HepG2 (cell line): Measurements from ENCODE around the gene PRICKLE2. TPM values are rescaled to one million over a fixed set of nuclear protein-coding genes. Genes with fewer than 3 reads are reported as not detected.

Experiments used
- ATAC-seq: fragments of 200-7000 bp; cut with Tn5 transposase; 3 replicates; pipeline ENCODE4 v1.9.1; 2020; ENCODE audit warnings: mild to moderate bottlenecking, moderate library complexity
- BruUV-seq: library from RNA; stranded (reverse); fragments of 400-500 nt; replicated peaks from 2 replicates; lab custom pipeline; 2021; lab: Mats Ljungman, UMichigan
- CTCF ChIA-PET: fragments of 300-600 bp; formaldehyde crosslinking; extraction: SDS; loops from one replicate; lab custom pipeline; 2021; ENCODE audit warnings: low total read pairs, inconsistent platforms, low intra/inter-chr PET ratio; lab: Yijun Ruan, JAX
- POLR2A ChIA-PET: fragments of 350-600 bp; sonication (Branson Sonifier 250); formaldehyde crosslinking; loops from one replicate; lab custom pipeline; 2020; ENCODE audit warnings: antibody characterized with exemption, inconsistent platforms; lab: Yijun Ruan, JAX
- DNase-seq: peaks from one replicate; pipeline ENCODE4 v3.0.0-alpha.2; 2015; ENCODE audit warnings: low spot score
- FAIRE-seq: peaks from 3 replicates; lab custom pipeline; 2011; peaks lifted over from hg19 to GRCh38; lab: Jason Lieb, UNC
- H2AFZ ChIP-seq: one replicate; pipeline ENCODE4 v1.6.1; 2011; ENCODE audit warnings: low read length, inconsistent platforms
- H3K27ac ChIP-seq: fragments of 300-600 bp; 3 replicates; pipeline ENCODE4 v1.8.0; 2011; ENCODE audit warnings: mixed run types, mild to moderate bottlenecking, mixed read lengths, low read length, inconsistent platforms; ENCODE audit not compliant: insufficient read depth; ENCODE audit errors: extremely low read length
- H3K27me3 ChIP-seq, 2 experiments: fragments of 200-600 bp in 1 of 2; 2 replicates in 1 of 2; 3 replicates in 1 of 2; pipeline versions ENCODE4 v1.6.0 to v1.8.0; 2011; ENCODE audit warnings: low read length in 2 of 2, mild to moderate bottlenecking in 2 of 2, moderate library complexity in 2 of 2, inconsistent platforms in 1 of 2; ENCODE audit not compliant: insufficient read depth in 2 of 2, control insufficient read depth in 1 of 2
- H3K36me3 ChIP-seq, 2 experiments: fragments of 200-600 bp in 1 of 2; replicated peaks in 1 of 2; 2 replicates in 1 of 2; 3 replicates in 1 of 2; pipeline versions ENCODE4 v1.5.1 to v1.8.0; 2011; ENCODE audit warnings: low read length in 2 of 2, inconsistent platforms in 1 of 2; ENCODE audit not compliant: insufficient read depth in 2 of 2, control insufficient read depth in 1 of 2
- H3K4me1 ChIP-seq: 2 replicates; pipeline ENCODE4 v1.5.1; 2012; ENCODE audit warnings: low read length, inconsistent platforms; ENCODE audit not compliant: insufficient read depth
- H3K4me2 ChIP-seq: 2 replicates; pipeline ENCODE4 v1.6.0; 2011; ENCODE audit warnings: low read depth, low read length, inconsistent platforms
- H3K4me3 ChIP-seq, 3 experiments: fragments of 200-600 bp in 1 of 3; sonication (generic), shearing (Covaris generic) in 1 of 3; replicated peaks in 1 of 3; 2 replicates each; pipeline ENCODE4 v1.5.1; 2011 to 2016; ENCODE audit warnings: low read length in 3 of 3, inconsistent platforms in 2 of 3, low read depth in 2 of 3, mild to moderate bottlenecking in 2 of 3, control low read depth in 1 of 3, mixed read lengths in 1 of 3; ENCODE audit not compliant: insufficient read depth in 1 of 3
- H3K79me2 ChIP-seq: one replicate; pipeline ENCODE4 v1.6.1; 2011; ENCODE audit warnings: low read length, inconsistent platforms; ENCODE audit not compliant: insufficient read depth
- H3K9ac ChIP-seq: 2 replicates; pipeline ENCODE4 v1.6.0; 2011; ENCODE audit warnings: mild to moderate bottlenecking, low read depth, low read length, inconsistent platforms; ENCODE audit not compliant: insufficient read depth
- H3K9me3 ChIP-seq: 2 replicates; pipeline ENCODE4 v1.5.1; 2012; ENCODE audit warnings: mild to moderate bottlenecking, low read length
- H4K20me1 ChIP-seq: 2 replicates; pipeline ENCODE4 v1.6.0; 2011; ENCODE audit warnings: inconsistent platforms, mild to moderate bottlenecking, low read length, moderate library complexity; ENCODE audit not compliant: insufficient read depth
- CENPT ChIP-seq: sonication (generic); formaldehyde crosslinking; IDR thresholded peaks from 2 replicates; pipeline ENCODE4 v1.8.0; 2022; ENCODE audit warnings: low read depth, mild to moderate bottlenecking, moderate library complexity, missing genetic modification reagents
- NCOA5 ChIP-seq: sonication (generic); formaldehyde crosslinking; IDR thresholded peaks from 2 replicates; pipeline ENCODE4 v1.4.0; 2020; ENCODE audit warnings: missing genetic modification reagents
- NFKBIZ ChIP-seq: IDR thresholded peaks from 2 replicates; pipeline ENCODE4 v1.6.1; 2018; ENCODE audit warnings: missing genetic modification reagents, missing compliant biosample characterization
- TEF ChIP-seq: sonication (generic); formaldehyde crosslinking; IDR thresholded peaks from 2 replicates; pipeline ENCODE4 v1.5.0; 2020; ENCODE audit warnings: missing genetic modification reagents
- ZGPAT ChIP-seq: IDR thresholded peaks from 2 replicates; pipeline ENCODE4 v1.6.1; 2016; ENCODE audit warnings: mild to moderate bottlenecking
- ZNF75D ChIP-seq: sonication (generic); formaldehyde crosslinking; IDR thresholded peaks from 2 replicates; pipeline ENCODE4 v1.8.1; 2023; ENCODE audit warnings: missing genetic modification reagents, mild to moderate bottlenecking, borderline replicate concordance
- ZNF776 ChIP-seq: sonication (generic); formaldehyde crosslinking; IDR thresholded peaks from 2 replicates; pipeline ENCODE4 v1.4.0; 2020; ENCODE audit warnings: mild to moderate bottlenecking, missing genetic modification reagents
- WGBS: methylation state at CpG from one replicate; pipeline ENCODE4 v1.1.6; 2017; ENCODE audit warnings: low lambda C conversion rate; 5-methylcytosine and 5-hydroxymethylcytosine counted together
- in situ Hi-C: cut with HindIII; loops from 2 replicates; pipeline ENCODE4 v1.10.0; 2017; ENCODE audit warnings: low pct_unique_long_range_greater_than_20kb; ENCODE audit not compliant: extremely low pct_ligation_motif_present
- intact Hi-C: fragments of 100-400 bp; cut with micrococcal nuclease; formaldehyde crosslinking; loops from one replicate; pipeline ENCODE4 v1.10.0; 2022; ENCODE audit not compliant: unreplicated experiment
- polyA plus RNA-seq, 8 experiments: library from polyadenylated mRNA; depleted of rRNA in 3 of 8; stranded (reverse) in 7 of 8; unstranded in 1 of 8; fragments of >200 nt; fragmentation: Illumina TruSeq in 4 of 8; extraction: Trizol in 4 of 8; gene quantifications; 2 replicates each; pipeline versions ENCODE4 v1.2.1 to v1.2.3, GENCODE V29; 2011 to 2016; ENCODE audit warnings: low read depth in 4 of 8, missing spikeins in 1 of 8, mixed read lengths in 1 of 8; ENCODE audit not compliant: insufficient read depth in 1 of 8
- total RNA-seq, 5 experiments: library from RNA; depleted of rRNA; stranded (reverse); fragments of >200 nt; fragmentation: Illumina TruSeq; extraction: Trizol; gene quantifications; 2 replicates each; pipeline ENCODE4 v1.2.3, GENCODE V29; 2016; ENCODE audit warnings: low read depth in 1 of 5

Gene PRICKLE2
- total and polyA plus RNA-seq, 2 of the 13 experiments (the other 11 are each of a cell fraction or from before 2014, with no cell fraction given): 0.01 to 0.07 TPM

- Histone ChIP-seq H2AFZ (no peak overlapping the region), H3K36me3 (no peaks in the 10 kb centered on the region), H3K4me2 (no peak overlapping the region), H3K4me1 (no peaks in the 10 kb centered on the region), H3K4me3 (no peak overlapping the region), H3K27ac (no peak overlapping the region), H3K27me3 (no peaks in the 10 kb centered on the region), H3K9ac (no peak overlapping the region), H3K79me2 (no peaks in the 10 kb centered on the region), H3K9me3 (no peaks in the 10 kb centered on the region), H4K20me1 (no peaks in the 10 kb centered on the region)
- FAIRE-seq (no peak), ATAC-seq (no peak), DNase-seq (no peak)
- ChIA-PET CTCF (no interaction called here), POLR2A (no interaction called here)
- intact Hi-C loops: no loop called here
- BruUV-seq: no TSS peak
- WGBS: no CpG with 5 or more reads among the region's 3 CpGs
- in situ Hi-C loops: no loop called here
- TF ChIP-seq NCOA5 (CRISPR knock-in tag) (no peak), ZNF75D (CRISPR knock-in tag) (no peak), CENPT (no peak), ZGPAT (CRISPR knock-in tag) (no peak), ZNF776 (CRISPR knock-in tag) (no peak)
Measured at GRCh38 chr3:64122476-64122875, 102.8 kb downstream of the PRICKLE2 start.

- ChIA-PET CTCF (no interaction called here), POLR2A (no interaction called here)
- no peaks in the 10 kb centered on the region for H4K20me1 ChIP-seq
- in situ Hi-C loops: no loop called here
- TF ChIP-seq NFKBIZ (no peak), TEF (CRISPR knock-in tag) (no peak)
- WGBS: 17% methylated on average over 3 of the region's 3 CpGs
- ATAC-seq: no peak
- H3K27ac ChIP-seq: no peak overlapping the region
- no TSS peak for BruUV-seq
- H3K4me3 ChIP-seq: no peak overlapping the region
- no peak overlapping the region for H3K4me2 ChIP-seq
- no peak for FAIRE-seq
- no peak overlapping the region for H3K9ac ChIP-seq
- no peak overlapping the region for H2AFZ ChIP-seq
- intact Hi-C loops: no loop called here
- H3K79me2 ChIP-seq: no peaks in the 10 kb centered on the region
- DNase-seq: no peak
- no peaks in the 10 kb centered on the region for H3K36me3 ChIP-seq
- H3K27me3 ChIP-seq: no peaks in the 10 kb centered on the region
- H3K4me1 ChIP-seq: no peaks in the 10 kb centered on the region
- H3K9me3 ChIP-seq: no peaks in the 10 kb centered on the region
Measured at GRCh38 chr3:64121750-64122311, 103.4 kb downstream of the PRICKLE2 start.
